GM20000 (cell line): ENCODE measurements around the gene WNK4.
"Not testable (repeated sequence)": the region's sequence is repeated elsewhere in the genome, so short reads cannot be mapped to it uniquely, and the experiment has no call there.

Source experiments
- DNase-seq: peaks from one replicate; pipeline ENCODE4 v3.0.0; 2012; ENCODE audit warnings: low spot score
- TF ChIP-seq, protein P1 (sequence below): IDR thresholded peaks from 2 replicates; pipeline ENCODE4 v1.5.1; 2012; ENCODE audit warnings: mild to moderate bottlenecking, control low read depth; ENCODE audit errors: extremely low read depth, missing control alignments

WNK4 gene

DNA sequence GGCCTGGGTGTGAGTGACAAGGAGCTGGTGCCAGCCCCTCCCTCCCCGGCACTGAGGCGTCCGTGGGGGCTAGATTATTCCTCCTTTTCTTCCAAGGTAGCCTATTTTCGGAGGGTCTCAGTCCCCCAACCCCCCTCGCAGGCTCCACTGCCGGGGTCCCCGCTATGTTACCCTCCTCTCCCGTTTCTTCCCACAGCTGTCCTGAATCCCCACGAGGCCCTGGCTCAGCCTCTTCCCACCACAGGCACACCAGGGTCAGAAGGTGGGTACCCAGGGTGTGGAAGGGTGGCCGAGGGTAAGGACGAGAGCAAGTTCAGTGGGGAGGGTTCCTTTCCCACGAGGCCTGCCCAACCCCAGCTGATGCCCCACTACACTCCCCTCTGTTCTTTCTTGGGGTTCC lies 18.8 kb upstream of the WNK4 start:
- TF ChIP-seq, protein P1, sequence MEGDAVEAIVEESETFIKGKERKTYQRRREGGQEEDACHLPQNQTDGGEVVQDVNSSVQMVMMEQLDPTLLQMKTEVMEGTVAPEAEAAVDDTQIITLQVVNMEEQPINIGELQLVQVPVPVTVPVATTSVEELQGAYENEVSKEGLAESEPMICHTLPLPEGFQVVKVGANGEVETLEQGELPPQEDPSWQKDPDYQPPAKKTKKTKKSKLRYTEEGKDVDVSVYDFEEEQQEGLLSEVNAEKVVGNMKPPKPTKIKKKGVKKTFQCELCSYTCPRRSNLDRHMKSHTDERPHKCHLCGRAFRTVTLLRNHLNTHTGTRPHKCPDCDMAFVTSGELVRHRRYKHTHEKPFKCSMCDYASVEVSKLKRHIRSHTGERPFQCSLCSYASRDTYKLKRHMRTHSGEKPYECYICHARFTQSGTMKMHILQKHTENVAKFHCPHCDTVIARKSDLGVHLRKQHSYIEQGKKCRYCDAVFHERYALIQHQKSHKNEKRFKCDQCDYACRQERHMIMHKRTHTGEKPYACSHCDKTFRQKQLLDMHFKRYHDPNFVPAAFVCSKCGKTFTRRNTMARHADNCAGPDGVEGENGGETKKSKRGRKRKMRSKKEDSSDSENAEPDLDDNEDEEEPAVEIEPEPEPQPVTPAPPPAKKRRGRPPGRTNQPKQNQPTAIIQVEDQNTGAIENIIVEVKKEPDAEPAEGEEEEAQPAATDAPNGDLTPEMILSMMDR, result no peak

DNA sequence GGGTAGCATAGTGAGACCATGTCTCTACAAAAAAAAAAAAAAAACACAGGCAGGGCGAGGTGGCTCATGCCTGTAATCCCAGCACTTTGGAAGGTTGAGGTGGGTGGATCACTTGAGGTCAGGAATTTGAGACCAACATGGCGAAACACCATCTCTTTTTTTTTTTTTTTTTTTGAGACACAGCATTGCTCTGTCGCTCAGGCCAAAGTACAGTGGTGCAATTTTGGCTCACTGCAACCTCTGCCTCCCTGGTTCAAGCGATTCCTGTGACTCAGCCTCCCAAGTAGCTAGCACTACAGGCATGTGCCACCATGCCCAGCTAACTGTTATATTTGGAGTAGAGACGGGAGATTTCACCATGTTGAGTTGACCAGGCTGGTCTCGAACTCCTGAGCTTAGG lies 14.3 kb upstream of the WNK4 start:
- DNase-seq, result no peak
- TF ChIP-seq, protein P1, result no peak

More for the DNA sequence above, 18.8 kb upstream of the WNK4 start:
- no peak for DNase-seq

DNA sequence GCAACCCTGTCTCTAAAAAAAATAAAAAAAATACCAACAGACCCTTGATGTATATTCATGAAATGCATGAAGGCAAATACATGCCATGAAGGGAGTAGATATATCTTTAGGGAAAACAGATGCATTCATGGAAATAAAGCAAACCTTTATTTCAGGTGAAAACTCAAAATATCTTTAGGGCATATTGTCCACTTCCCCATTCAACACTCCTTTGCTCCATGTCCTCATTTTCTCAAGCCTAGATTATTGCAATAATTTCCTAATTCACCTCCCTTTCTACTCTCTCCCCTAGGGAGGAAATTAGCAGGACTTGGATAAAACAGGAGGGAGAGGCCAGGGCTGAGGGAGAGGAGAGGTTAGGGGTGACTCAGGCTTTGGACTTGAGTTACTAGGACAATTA lies 12.9 kb upstream of the WNK4 start:
- no peak for DNase-seq
- TF ChIP-seq, protein P1, result no peak

DNA sequence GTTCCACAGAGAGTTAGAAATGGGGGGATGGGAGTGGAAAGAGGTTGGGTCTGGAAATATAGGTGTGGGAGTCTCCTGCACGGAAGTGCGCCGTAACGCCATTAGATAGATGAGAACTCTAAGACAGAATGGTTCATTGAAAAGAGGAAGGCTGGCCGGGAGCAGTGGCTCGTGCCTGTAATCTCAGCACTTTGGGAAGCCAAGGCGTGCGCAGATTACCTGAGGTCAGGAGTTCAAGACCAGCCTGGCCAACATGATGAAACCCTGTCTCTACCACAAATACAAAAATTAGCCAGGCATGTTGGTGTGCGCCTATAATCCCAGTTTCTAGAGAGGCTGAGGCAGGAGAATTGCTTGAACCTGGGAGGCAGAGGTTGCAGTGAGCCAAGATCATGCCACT lies 12.4 kb upstream of the WNK4 start:
- not testable (repeated sequence) for DNase-seq

DNA sequence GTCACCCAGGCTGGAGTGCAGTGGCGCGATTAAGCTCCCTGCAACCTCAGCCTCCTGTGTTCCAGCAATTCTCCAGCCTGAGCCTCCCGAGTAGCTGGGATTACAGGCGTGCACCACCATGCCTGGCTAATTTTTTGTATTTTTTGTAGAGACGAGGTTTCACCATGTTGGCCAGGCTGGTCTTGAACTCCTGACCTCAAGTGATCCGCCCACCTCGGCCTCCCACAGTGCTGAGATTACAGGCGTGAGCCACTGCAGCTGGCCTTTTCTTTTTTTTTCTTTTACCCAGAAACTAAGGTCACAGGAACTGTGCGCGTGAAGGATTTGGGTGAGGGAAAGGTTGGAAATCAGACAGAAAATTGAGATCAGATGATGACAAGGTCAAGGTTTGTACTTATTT lies 10.4 kb upstream of the WNK4 start:
- not testable (repeated sequence) for DNase-seq

DNA sequence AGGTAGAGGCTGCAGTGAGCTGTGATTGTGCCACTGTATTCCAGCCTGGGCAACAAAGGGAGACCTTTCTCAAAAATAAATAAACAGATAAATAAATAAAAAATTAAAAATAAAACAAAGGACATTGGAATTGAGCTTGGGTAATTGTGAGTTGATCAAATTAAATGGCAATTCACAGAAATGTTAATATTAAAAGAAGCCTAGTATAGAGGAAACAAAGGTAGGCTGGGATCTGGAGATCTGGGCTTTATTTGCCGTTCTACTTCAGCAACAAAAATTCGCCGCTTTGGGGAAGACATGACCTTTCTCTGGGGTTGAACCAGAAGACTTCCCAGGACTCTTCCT lies 7.5 kb upstream of the WNK4 start:
- no peak for DNase-seq
- TF ChIP-seq, protein P1, result no peak

DNA sequence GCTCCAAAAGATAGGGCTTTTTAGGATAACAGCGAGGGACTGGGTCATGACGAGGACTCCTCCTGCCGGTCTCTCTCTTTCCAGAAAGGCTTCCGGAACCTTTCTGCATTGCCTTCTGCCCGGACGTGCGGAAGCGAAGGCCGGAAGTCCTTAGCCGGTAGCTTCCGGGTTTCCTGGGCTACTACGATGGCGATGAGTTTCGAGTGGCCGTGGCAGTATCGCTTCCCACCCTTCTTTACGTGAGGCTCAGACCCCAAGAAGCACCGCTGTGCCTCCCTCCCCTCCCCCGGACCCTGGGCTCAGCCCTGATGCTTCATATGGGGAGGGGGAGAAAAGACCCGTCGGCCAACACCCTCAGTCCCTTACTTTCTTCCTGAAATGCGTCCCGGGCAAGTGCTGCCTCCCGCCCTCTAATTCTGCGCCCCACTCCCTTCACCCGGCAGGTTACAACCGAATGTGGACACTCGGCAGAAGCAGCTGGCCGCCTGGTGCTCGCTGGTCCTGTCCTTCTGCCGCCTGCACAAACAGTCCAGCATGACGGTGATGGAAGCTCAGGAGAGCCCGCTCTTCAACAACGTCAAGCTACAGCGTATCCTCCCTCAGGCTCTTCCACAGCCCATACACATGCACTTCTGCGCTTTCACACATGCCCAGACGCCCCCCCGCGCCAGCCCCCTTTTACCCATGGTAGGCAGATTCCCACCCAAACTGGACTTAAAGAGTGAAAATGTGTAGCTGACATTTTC lies 6.9 kb upstream of the WNK4 start, which contains the start of gene VPS25:
TSS of gene VPS25 (plus strand) at position 160 of the 746 bp plus-strand sequence. CDS start at position 187, 27 bp downstream.
- TF ChIP-seq, protein P1, result no peak
- peak; percentile 89 for DNase-seq

DNA sequence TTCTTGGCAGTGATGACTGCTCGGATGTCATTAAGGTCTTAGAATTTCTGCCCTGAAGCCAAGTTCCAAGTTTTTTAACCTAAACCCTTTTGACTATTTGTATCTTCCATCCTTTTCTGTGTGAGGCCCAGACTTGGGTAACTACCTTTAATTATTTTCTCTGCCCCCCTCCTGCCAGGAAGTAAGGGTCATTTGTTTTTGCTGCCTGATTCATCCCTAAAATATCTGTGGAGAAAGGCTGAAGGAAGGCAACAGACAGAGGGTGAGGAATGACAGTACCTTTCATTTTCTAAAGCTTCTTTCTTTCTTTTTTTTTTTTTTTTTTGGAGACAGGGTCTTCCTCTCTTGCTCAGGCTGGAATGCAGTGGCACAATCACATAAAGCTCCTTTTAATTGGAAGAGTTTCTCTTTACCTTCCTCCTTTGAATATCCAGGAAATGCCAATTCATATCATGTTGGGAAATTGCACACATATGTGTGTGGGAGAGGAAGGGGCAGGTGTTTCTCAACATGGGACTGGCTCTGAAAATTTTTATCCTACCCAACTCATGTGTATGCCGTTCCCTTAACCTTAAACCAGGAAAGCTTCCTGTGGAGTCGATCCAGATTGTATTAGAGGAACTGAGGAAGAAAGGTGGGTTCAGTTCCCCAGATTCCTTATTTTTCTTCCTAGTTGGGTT lies 6.2 kb upstream of the WNK4 start:
- no peak for DNase-seq
- TF ChIP-seq, protein P1, result no peak
